Esophagus muscularis mucosa (tissue), 3 donors: Measurements from ENCODE around the gene PITPNB.

Experiments used
- CTCF ChIP-seq, 3 experiments: fragments of 200-600 bp in 2 of 3; fragments of 450-650 bp in 1 of 3; sonication (generic) in 2 of 3; IDR thresholded peaks; one replicate each; pipeline ENCODE4 v1.5.1; 2017 to 2019; ENCODE audit warnings: antibody characterized with exemption in 3 of 3, mild to moderate bottlenecking in 2 of 3, moderate library complexity in 1 of 3
- POLR2AphosphoS5 ChIP-seq, 2 donors: sonication (generic); formaldehyde crosslinking; IDR thresholded peaks; one replicate each; pipeline ENCODE4 v1.6.1; 2017; ENCODE audit warnings: antibody characterized with exemption in 2 of 2

GRCh38 chr22:27842201-27842600 lies 76.9 kb downstream of the PITPNB start:
- TF ChIP-seq POLR2AphosphoS5 (IDR thresholded peaks at IDR 0.05) (no peak), CTCF (IDR thresholded peaks at IDR 0.05) (no peak)
